Left colon (tissue), 2 donors: ENCODE data around the gene ANO4. TPM values are rescaled to one million over a fixed set of nuclear protein-coding genes. Genes with fewer than 3 reads are reported as not detected.
"Not testable (repeated sequence)": the region's sequence is repeated elsewhere in the genome, so short reads cannot be mapped to it uniquely, and the experiment has no call there.

Experiments used
- ATAC-seq: fragments of 200-7000 bp; cut with Tn5 transposase; one replicate; pipeline ENCODE4 v1.9.1; 2020; ENCODE audit warnings: mild to moderate bottlenecking, moderate library complexity
- DNase-seq, 2 donors: peaks; one replicate each; pipeline ENCODE4 v3.0.0-alpha.2; 2020
- intact Hi-C, 2 donors: fragments of 100-400 bp; cut with DNase I in 1 of 2; cut with micrococcal nuclease in 1 of 2; formaldehyde crosslinking; loops; one replicate each; pipeline versions ENCODE4 v1.11.2 to v1.14.0; 2022; cut with DNase I, micrococcal nuclease
- total RNA-seq, 2 donors: library from RNA; stranded (reverse); fragmentation: NEBNext Ultra II Directional; extraction: Animal tissue kit (Norgen Biotek cat#: 25700); gene quantifications; one replicate each; pipeline ENCODE4 v1.2.1, GENCODE V29; 2021
- donor health status: DM: no; HTN: no; CAD: no.
- donor health status: DM: yes; HTN: yes; CAD: no.

Gene ANO4
- total RNA-seq, 2 donors from 2014 or later = 0.15 to 0.89 TPM

- DNase-seq (peak in 1 of 2 donors; percentile 7), ATAC-seq (peak; percentile 75)
- intact Hi-C loops = no loop called here
These were observed 132.2 kb downstream of the ANO4 start for GRCh38 chr12:100926669-100927248.

DNA sequence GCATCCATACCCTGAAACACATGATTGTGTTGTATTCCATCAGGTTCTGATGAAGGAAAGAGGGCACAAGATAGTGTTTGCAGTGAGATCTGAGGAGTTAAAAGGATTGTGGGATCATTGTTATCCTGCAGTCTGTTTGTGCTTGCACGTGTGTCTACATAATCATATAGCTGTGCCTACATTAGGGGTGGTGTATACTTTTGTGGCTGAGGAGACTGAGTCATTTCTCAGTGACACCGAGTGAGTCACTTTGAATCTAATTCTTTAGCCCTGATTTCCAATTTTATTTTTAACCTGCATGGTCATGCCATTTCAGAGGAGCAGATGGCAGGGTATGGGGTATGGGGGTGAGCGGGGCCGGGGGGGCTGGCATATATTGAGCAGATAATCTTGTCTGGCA is 133.2 kb downstream of the ANO4 start:
- DNase-seq (no peak), ATAC-seq (no peak)
- intact Hi-C loops = no loop called here

DNA sequence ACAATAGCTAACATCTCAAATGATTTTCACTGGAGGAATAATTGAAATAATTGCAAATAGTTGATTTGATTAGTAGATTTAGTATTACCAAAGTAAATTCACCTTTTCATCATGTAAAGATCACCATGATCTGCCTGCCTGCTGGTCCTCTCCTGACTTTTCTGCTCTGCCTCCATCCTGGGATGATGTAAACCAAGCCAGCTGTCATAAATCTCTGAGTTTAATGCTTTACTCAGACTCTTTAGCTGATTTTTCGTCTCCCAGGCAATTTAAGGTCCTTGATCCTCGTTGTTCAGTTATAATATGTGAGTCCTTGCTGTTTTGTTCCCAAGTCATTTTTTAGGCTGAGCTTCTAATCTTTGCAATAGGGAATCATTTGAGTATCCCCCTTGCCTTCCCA is 138.0 kb downstream of the ANO4 start:
- no peak for DNase-seq
- intact Hi-C loops = no loop called here
- ATAC-seq = no peak

DNA sequence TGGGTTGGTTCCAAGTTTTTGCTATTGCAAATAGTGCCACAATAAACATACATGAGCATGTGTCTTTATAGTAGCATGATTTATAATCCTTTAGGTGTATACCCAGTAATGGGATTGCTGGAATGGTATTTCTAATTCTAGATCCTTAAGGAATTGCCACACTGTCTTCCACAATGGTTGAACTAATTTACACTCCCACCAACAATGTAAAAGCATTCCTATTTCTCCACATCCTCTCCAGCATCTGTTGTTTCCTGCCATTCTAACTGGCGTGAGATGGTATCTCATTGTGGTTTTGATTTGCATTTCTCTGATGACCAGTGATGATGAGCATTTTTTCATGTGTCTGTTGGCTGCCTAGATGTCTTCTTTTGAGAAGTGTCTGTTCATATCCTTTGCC is 139.0 kb downstream of the ANO4 start:
- ATAC-seq, DNase-seq, intact Hi-C loops: not testable (repeated sequence)

DNA sequence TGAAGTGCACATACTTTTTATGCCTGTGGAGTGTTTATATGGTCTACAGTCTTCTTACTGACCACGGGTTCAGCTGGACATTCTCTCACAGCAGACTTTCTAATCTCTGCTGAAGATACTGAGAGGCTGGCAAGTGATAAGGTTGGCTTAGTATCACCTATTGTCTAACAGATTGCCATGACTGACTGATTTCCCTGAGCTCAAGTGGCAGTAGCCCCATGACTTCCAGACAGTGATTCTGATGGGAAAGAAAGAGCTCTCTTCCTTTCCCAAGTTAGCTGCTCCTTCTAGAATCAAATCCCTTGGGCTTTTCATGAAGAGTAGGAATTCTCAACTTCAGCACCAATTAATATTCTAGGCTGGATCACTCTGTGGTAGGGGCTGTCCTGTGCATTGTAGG is 141.4 kb downstream of the ANO4 start:
- intact Hi-C loops = no loop called here
- DNase-seq = no peak
- no peak for ATAC-seq

GRCh38 chr12:100936661-100937060 is 142.1 kb downstream of the ANO4 start:
- ATAC-seq = no peak
- intact Hi-C loops = no loop called here
- no peak for DNase-seq

- intact Hi-C loops = no loop called here
- DNase-seq = no peak
- no peak for ATAC-seq
These were observed 145.9 kb downstream of the ANO4 start for GRCh38 chr12:100940503-100940902.

GRCh38 chr12:100942984-100943749 is 148.6 kb downstream of the ANO4 start:
- intact Hi-C loops = no loop called here
- DNase-seq = no peak
- ATAC-seq = no peak

GRCh38 chr12:100951756-100952155 is 157.2 kb downstream of the ANO4 start:
- ATAC-seq (no peak), DNase-seq (no peak)
- intact Hi-C loops = no loop called here

GRCh38 chr12:100953217-100953616 is 158.6 kb downstream of the ANO4 start:
- intact Hi-C loops = no loop called here
- no peak for ATAC-seq
- no peak for DNase-seq

GRCh38 chr12:100953677-100954076 is 159.1 kb downstream of the ANO4 start:
- DNase-seq (no peak), ATAC-seq (no peak)
- intact Hi-C loops = no loop called here

- ATAC-seq (no peak), DNase-seq (no peak)
- intact Hi-C loops = no loop called here
These were observed 159.5 kb downstream of the ANO4 start for GRCh38 chr12:100954118-100954517.

DNA sequence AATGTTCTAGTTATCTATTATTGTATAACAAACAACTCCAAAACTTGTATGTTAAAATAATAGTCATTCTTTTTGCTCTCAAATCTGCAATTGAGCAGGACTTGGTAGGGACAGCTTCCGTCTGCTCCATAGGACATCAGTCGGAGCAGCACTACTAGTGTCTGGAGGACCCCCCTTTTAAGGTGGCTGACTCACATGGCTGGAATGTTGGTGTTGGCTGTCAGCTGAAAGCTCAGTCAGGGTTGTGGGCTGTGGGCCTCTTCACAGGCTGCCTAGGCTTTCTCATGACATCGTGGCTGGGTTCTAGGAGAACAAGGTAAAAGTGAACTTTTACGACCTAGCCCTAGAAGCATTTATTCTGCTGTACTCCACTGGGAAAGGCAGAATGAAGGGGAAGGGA is 160.6 kb downstream of the ANO4 start:
- ATAC-seq (no peak), DNase-seq (no peak)

DNA sequence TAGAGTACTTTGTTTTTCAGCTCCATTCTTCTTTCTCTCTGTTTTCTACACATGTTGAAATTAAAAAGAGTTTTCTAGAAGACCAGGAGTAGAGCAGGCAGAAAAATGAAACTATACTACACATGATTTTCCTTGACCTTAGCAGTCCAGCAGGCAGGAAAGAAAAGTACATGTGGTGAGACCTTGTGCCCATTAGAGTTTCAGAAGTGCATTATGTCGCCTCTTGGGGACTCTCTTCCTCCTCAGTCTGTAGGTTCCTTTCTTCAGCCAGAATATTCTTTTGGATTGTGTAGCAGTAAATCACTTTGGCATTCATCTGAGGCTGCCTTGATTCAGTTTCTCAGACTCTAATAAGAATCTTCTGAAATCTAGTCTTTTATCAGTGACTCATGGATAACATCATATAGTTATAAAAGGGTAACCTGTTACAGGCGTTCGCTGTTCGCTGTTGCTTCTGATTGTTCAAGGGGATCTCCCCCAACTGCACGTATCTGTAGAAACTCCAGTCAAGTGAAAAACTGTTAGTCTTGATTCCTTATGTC is 161.8 kb downstream of the ANO4 start:
- intact Hi-C loops = no loop called here
- no peak for DNase-seq

More for the DNA sequence above, 160.6 kb downstream of the ANO4 start:
- intact Hi-C loops = no loop called here

DNA sequence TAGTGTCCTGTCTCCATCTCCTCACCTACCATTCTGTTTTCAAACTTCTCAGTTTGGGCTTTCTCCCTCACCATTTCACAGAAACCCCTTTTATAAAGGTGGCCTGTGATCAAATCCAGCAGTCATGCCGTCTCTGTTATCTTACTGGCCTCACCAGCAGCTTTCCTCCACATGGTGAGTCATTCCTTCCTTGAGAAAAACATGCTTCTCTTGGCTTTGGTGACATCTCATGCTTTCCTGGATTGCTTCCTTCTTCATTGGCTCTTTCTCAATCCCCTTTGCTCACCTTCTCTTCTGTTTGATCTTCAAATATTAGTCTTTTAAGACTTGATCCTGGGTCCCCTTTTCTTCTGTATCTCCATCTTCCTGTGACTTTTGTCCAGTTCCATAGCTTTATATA is 164.9 kb downstream of the ANO4 start:
- DNase-seq (no peak), ATAC-seq (no peak)
- intact Hi-C loops = no loop called here

More for the DNA sequence above, 161.8 kb downstream of the ANO4 start:
- no peak for ATAC-seq

DNA sequence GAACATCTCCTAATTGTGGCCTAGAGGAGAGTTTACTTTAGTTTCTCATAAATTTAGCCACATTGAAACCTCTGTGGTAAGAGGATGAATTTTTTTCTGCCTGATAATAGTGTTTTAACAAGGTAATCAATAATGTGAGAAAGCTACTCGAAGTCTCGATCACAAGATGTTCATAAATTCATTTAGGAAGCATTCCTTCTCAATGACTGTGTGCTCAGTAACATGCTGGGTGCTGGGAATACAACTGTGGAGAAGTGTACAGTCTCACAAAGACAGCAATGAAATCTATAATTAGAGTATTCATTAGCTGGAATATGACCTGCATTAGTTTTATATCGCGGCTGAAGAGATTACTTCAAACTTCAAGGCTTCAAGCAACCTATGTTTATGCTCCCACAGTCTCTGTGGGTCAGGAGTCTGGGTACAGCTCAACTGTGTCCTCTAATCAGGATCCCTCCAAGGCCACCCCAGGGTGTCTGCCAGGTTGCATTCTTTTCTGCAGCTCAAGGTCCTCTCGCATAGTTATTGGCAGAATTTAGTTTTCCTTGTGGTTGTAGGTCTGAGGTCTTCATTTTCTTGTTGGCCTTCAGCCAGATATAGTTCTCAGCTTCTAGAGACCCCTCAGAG is 167.6 kb downstream of the ANO4 start:
- ATAC-seq = no peak
- intact Hi-C loops = no loop called here
- no peak for DNase-seq

DNA sequence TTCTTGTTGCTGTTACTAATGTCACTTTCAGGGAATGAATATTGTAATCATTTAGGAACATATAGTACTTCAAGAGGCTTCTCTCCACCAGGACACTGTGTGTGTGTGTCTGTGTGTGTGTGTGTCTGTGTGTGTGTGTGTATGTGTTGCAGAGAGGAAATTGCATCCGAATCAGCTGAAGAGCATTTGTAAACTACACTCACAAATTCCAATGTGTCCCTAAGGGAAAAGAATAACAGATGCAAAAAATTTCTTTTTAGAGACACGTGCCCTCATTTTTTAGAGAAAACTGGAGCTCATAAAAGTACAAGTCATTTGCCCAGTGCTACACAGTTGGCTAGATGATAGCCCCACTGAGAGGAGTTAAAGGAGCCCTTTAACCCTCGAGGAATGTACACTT is 168.8 kb downstream of the ANO4 start:
- ATAC-seq = no peak
- intact Hi-C loops = no loop called here
- DNase-seq = no peak

DNA sequence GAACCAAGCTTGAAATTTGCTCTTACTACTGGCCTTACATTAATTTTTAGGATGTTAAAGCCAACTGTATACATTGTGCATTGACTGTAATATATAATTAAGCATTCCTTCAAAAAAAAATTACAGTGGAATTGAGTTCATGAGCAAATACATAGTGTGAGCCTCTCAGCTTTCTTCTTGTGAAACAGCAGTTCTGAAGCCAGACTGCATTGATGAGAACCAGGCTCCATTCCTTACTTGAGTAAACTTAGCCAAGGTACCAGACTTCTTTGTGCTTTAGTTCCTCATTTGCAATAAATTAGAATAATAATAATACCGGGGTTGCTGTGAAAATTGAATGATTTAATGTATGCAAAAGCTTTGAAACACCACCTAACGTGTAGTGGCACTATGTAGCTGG is 169.5 kb downstream of the ANO4 start:
- DNase-seq (no peak), ATAC-seq (no peak)
- intact Hi-C loops = no loop called here

GRCh38 chr12:100967189-100967588 is 172.6 kb downstream of the ANO4 start:
- intact Hi-C loops = no loop called here
- DNase-seq (no peak), ATAC-seq (no peak)

DNA sequence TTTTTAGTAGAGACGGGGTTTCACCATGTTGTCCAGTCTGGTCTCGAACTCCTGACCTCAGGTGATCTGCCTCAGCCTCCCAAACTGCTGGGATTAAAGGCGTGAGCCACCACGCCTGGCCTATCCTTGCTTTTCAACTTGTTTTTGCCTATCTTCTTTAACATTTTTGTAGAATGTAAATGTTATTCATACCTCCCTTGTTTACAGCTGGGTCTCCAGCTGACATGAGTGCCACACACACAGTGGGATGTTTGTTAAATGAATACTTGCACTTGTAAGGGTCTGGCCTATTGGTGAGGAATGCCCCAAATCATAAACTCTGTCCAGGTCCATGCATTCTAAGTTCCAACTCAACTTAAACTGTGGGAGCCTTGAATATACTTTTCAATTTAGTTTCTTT is 176.3 kb downstream of the ANO4 start:
- ATAC-seq (no peak), DNase-seq (no peak)
- intact Hi-C loops = no loop called here
